Fibroblast of skin of back (primary cell): ENCODE results near the gene CACNG5.

Experiments
- DNase-seq: peaks from one replicate; pipeline ENCODE4 v3.0.0-alpha.2; 2013

Gene CACNG5

GRCh38 chr17:66909804-66910373 lies 75.0 kb downstream of the CACNG5 start:
- DNase-seq = no peak

GRCh38 chr17:66910651-66911285 lies 75.9 kb downstream of the CACNG5 start:
- DNase-seq = no peak

- DNase-seq = no peak
Observed at GRCh38 chr17:66915204-66915611, 80.3 kb downstream of the CACNG5 start.

- no peak for DNase-seq
Observed at GRCh38 chr17:66915792-66916191, 80.9 kb downstream of the CACNG5 start.

- DNase-seq = no peak
Observed at GRCh38 chr17:66916946-66917345, 82.0 kb downstream of the CACNG5 start.

GRCh38 chr17:66918896-66919295 lies 84.0 kb downstream of the CACNG5 start:
- DNase-seq = no peak

- DNase-seq = no peak
Observed at GRCh38 chr17:66920435-66920834, 85.5 kb downstream of the CACNG5 start.

GRCh38 chr17:66920950-66921349 lies 86.0 kb downstream of the CACNG5 start:
- no peak for DNase-seq

GRCh38 chr17:66923886-66924285 lies 89.0 kb downstream of the CACNG5 start:
- no peak for DNase-seq

GRCh38 chr17:66925811-66926500 lies 91.0 kb downstream of the CACNG5 start:
- DNase-seq = no peak

GRCh38 chr17:66928949-66929348 lies 94.0 kb downstream of the CACNG5 start:
- no peak for DNase-seq

GRCh38 chr17:66929591-66929990 lies 94.7 kb downstream of the CACNG5 start:
- DNase-seq = no peak

- no peak for DNase-seq
Observed at GRCh38 chr17:66930933-66931332, 96.0 kb downstream of the CACNG5 start.

GRCh38 chr17:66932311-66932710 lies 97.4 kb downstream of the CACNG5 start:
- DNase-seq = no peak

- no peak for DNase-seq
Observed at GRCh38 chr17:66934040-66934439, 99.1 kb downstream of the CACNG5 start.
